GM12873 (cell line): Measurements from ENCODE around the gene DICER1.

Experiments
- CTCF ChIP-seq: IDR thresholded peaks from 2 replicates; pipeline ENCODE4 v1.5.1; 2012; ENCODE audit warnings: low read depth, mild to moderate bottlenecking, moderate library complexity, low read length, control low read depth; ENCODE audit not compliant: insufficient read depth; ENCODE audit errors: missing control alignments

Gene DICER1

DNA sequence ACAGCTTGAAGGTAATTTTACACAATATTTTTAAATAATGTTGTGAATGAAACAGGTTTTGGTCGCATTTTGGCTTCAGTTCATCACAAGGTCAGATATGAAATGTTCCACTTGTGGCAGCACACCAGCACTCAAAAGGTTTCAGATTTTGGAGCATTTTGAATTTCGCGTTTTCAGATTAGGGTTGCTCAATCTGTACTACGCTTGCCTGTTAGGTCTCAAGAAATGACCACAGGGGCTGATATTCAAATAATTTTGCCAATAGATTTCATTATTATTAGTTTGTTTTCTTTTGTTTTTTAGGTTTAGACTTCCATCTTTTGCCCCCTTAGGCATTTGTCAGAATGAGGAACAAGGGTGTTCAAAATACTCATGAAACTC lies 29.8 kb downstream of the DICER1 start:
- TF ChIP-seq CTCF: no peak

- TF ChIP-seq CTCF: no peak
Measured at GRCh38 chr14:95126906-95127530, 30.3 kb downstream of the DICER1 start.

GRCh38 chr14:95125915-95126314 lies 31.4 kb downstream of the DICER1 start:
- TF ChIP-seq CTCF: no peak

DNA sequence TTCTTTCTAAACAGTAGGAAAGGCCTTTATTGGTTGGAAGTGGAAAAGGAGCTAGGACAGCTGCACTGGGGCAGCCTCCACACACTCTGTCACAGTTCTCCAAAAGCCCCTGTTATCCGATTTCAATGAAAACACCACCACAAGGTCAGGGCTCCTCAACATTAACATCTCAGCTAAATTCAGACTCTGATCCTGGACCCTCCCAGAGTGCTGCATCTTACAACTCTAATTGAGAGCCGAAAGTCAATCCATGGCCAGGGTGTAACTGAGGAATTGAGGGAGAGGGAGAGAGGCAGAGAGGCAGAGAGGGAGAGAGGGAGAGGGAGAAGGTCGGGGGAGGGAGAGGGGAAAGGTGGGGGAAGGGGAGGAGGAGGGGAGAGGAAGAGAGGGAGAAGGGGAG lies 32.1 kb downstream of the DICER1 start:
- no peak for TF ChIP-seq CTCF

DNA sequence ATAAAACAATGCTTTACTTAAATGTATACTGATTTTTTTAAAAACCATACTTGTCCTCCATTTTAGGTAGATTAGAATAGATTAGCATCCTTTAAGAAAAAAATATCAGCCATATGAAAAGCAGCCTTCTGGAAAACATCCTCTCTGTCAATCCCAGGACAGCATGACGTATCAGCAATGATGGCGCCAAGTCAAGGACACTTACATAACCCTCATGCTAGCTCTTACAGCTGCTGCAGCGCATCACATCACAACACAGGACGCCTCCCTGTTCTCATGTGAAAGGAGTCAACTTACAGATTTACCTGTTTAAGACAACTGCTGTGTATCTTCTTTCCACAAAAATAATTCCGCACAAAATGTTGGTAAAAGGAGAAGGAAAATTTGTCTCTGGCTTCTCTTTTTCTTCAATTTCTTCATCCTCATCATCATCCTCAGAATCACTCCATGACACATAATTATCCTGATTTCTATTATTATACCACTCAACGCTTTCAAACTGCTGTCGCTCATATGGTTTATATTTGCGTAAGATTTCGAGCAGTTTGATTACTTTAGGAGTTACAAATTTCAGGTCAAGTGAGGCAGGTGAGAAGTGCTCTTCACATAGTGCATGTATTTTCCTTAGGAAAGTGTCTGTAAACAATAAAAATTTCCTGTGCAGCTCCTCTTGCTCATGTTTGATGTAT lies 33.3 kb downstream of the DICER1 start:
- TF ChIP-seq CTCF: no peak

- TF ChIP-seq CTCF: no peak
Measured at GRCh38 chr14:95122621-95122945, 34.7 kb downstream of the DICER1 start.

- no peak for TF ChIP-seq CTCF
Measured at GRCh38 chr14:95121911-95122620, 35.3 kb downstream of the DICER1 start.
